DOHH2 (cell line): ENCODE measurements around the gene LPAR1.

Experiments
- H3F3A ChIP-seq: fragments of 200-600 bp; sonication (generic), shearing (Covaris generic); 2 replicates; pipeline ENCODE4 v1.6.0; 2016; ENCODE audit warnings: antibody characterized with exemption, mild to moderate bottlenecking; ENCODE audit not compliant: control insufficient read depth, insufficient read depth
- H3K27ac ChIP-seq: fragments of 200-600 bp; sonication (generic); 2 replicates; pipeline ENCODE4 v1.5.1; 2014; ENCODE audit warnings: low read depth, mild to moderate bottlenecking, low read length, moderate library complexity
- H3K27me3 ChIP-seq: fragments of 200-600 bp; sonication (generic); 2 replicates; pipeline ENCODE4 v1.6.1; 2014; ENCODE audit warnings: mild to moderate bottlenecking, low read length, mixed read lengths; ENCODE audit not compliant: control insufficient read depth
- H3K36me3 ChIP-seq: fragments of 200-600 bp; sonication (generic); 2 replicates; pipeline ENCODE4 v1.6.1; 2014; ENCODE audit warnings: mild to moderate bottlenecking, low read length, moderate library complexity, mixed read lengths; ENCODE audit not compliant: control insufficient read depth
- H3K4me1 ChIP-seq: fragments of 200-600 bp; sonication (generic); 2 replicates; pipeline ENCODE4 v1.6.1; 2014; ENCODE audit warnings: mild to moderate bottlenecking, low read length, mixed read lengths; ENCODE audit not compliant: control insufficient read depth
- H3K4me2 ChIP-seq: fragments of 200-600 bp; sonication (generic); 2 replicates; pipeline ENCODE4 v1.6.0; 2014; ENCODE audit warnings: mild to moderate bottlenecking, low read length, moderate library complexity
- H3K4me3 ChIP-seq: fragments of 200-600 bp; sonication (generic); 2 replicates; pipeline ENCODE4 v1.5.1; 2014; ENCODE audit warnings: mild to moderate bottlenecking, low read length, mixed read lengths
- H3K79me2 ChIP-seq: fragments of 200-600 bp; sonication (generic); 2 replicates; pipeline ENCODE4 v1.6.1; 2014; ENCODE audit warnings: mild to moderate bottlenecking, low read length, mixed read lengths; ENCODE audit not compliant: control insufficient read depth
- H3K9me2 ChIP-seq: fragments of 200-600 bp; sonication (generic); replicated peaks from 2 replicates; pipeline ENCODE4 v1.6.1; 2014; ENCODE audit warnings: mild to moderate bottlenecking, low read length, mixed read lengths; ENCODE audit not compliant: control insufficient read depth
- H3K9me3 ChIP-seq: fragments of 200-600 bp; sonication (generic); 2 replicates; pipeline ENCODE4 v1.6.1; 2014; ENCODE audit warnings: antibody characterized with exemption, low read length, mixed read lengths; ENCODE audit not compliant: control insufficient read depth, insufficient read depth
- H4K20me1 ChIP-seq: fragments of 200-600 bp; sonication (generic); 2 replicates; pipeline ENCODE4 v1.6.0; 2014; ENCODE audit warnings: low read depth, mild to moderate bottlenecking, antibody characterized with exemption, low read length, moderate library complexity; ENCODE audit not compliant: control insufficient read depth, insufficient read depth
- EZH2phosphoT487 ChIP-seq: fragments of 200-600 bp; sonication (generic); IDR thresholded peaks from 2 replicates; pipeline ENCODE4 v1.6.1; 2017; ENCODE audit warnings: borderline replicate concordance, mild to moderate bottlenecking, antibody characterized with exemption, low read length, moderate library complexity, mixed read lengths
- TF ChIP-seq, protein P1 (sequence below): fragments of 200-600 bp; sonication (generic); IDR thresholded peaks from one replicate; pipeline ENCODE4 v1.5.1; 2014; ENCODE audit warnings: antibody characterized with exemption, mild to moderate bottlenecking, low read depth, low read length; ENCODE audit not compliant: poor library complexity, severe bottlenecking

The LPAR1 gene

DNA sequence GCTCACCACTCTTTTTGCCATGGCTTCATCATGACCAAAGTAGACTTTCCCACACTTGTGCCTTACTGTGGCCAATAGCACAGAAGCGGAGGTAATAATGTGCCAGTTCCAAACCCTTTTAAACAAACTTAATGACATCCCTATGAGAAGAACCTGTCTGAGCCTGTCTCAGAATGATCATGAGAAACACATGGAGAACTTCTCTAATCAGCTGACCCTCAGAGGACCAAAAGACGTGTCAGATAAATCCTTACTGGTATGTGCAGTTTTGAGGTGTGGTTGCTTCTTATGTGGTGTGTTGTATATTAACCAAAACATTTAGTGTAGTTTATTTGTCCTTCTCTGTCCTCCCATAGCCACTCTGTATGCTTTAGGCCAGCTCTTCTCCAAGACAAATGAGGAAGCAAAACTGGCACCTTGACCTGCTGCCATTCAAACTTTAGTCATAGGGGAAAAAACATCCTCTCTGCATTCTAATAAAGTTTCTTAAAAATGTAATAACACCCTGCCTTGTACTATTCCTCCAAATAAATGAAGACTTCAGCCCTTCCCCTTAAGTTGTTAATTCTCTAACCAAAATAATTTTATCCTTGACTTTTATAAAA, 200.8 kb downstream of the LPAR1 start:
- Histone ChIP-seq H3K4me1 (no peaks in the 10 kb centered on the region), H3K9me2 (no peaks in the 10 kb centered on the region), H3K4me2 (no peak overlapping the region), H4K20me1 (no peaks in the 10 kb centered on the region), H3K36me3 (no peaks in the 10 kb centered on the region), H3K9me3 (no peaks in the 10 kb centered on the region), H3K79me2 (no peaks in the 10 kb centered on the region), H3K27ac (no peak overlapping the region), H3K27me3 (no peaks in the 10 kb centered on the region), H3K4me3 (no peak overlapping the region), H3F3A (no peaks in the 10 kb centered on the region)
- TF ChIP-seq EZH2phosphoT487, result no peak
- TF ChIP-seq, protein P1, sequence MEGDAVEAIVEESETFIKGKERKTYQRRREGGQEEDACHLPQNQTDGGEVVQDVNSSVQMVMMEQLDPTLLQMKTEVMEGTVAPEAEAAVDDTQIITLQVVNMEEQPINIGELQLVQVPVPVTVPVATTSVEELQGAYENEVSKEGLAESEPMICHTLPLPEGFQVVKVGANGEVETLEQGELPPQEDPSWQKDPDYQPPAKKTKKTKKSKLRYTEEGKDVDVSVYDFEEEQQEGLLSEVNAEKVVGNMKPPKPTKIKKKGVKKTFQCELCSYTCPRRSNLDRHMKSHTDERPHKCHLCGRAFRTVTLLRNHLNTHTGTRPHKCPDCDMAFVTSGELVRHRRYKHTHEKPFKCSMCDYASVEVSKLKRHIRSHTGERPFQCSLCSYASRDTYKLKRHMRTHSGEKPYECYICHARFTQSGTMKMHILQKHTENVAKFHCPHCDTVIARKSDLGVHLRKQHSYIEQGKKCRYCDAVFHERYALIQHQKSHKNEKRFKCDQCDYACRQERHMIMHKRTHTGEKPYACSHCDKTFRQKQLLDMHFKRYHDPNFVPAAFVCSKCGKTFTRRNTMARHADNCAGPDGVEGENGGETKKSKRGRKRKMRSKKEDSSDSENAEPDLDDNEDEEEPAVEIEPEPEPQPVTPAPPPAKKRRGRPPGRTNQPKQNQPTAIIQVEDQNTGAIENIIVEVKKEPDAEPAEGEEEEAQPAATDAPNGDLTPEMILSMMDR, result no peak

DNA sequence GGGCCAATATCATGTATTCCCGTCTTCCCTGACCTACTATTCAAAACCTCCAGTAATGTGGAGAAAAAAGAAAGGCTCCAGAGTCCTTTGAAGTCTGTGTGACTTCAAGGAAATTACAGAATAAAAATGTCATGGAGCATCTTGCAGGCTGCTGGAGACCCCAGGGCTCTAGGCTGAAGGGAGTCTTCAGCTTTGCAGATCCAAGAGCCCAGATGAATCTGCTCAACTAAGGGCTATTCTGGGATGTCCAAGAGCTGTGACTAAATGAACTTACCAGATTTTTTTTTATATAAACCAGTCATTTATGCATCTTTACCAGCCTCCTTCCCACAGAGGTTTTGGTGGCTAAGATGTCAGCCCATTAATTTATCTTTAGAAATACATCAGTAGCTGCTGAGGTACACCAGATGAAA, 202.4 kb downstream of the LPAR1 start:
- H3K27ac ChIP-seq, result no peak overlapping the region
- H3F3A ChIP-seq, result no peaks in the 10 kb centered on the region
- H3K36me3 ChIP-seq, result no peaks in the 10 kb centered on the region
- H3K4me3 ChIP-seq, result no peak overlapping the region
- no peaks in the 10 kb centered on the region for H3K79me2 ChIP-seq
- TF ChIP-seq, protein P1, result no peak
- no peak for TF ChIP-seq EZH2phosphoT487
- H3K4me1 ChIP-seq, result no peaks in the 10 kb centered on the region
- no peaks in the 10 kb centered on the region for H3K9me2 ChIP-seq
- no peak overlapping the region for H3K4me2 ChIP-seq
- H3K27me3 ChIP-seq, result no peaks in the 10 kb centered on the region
- H3K9me3 ChIP-seq, result no peaks in the 10 kb centered on the region
- H4K20me1 ChIP-seq, result no peaks in the 10 kb centered on the region

DNA sequence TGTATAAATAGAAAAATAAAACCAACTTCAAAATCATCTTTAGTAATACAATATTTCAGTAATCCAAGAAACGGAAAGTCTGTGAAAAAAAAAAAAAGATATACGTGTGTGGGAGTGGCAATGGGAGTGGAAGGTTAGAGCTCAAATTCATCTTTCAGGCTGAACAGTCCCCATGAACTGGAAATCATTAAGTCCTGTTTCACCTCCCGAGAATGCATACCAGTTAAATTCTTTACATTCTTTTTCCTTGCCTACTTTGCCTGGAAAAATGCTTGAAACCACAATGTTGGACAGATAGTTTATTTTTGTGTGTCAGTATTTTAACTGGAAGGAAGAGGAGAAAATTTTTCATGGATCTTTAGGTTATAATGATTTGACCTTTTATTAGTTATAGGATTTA, 202.9 kb downstream of the LPAR1 start:
- TF ChIP-seq, protein P1, result no peak
- no peak for TF ChIP-seq EZH2phosphoT487
- Histone ChIP-seq H3K27me3 (no peaks in the 10 kb centered on the region), H3K79me2 (no peaks in the 10 kb centered on the region), H3K4me1 (no peaks in the 10 kb centered on the region), H3K4me2 (no peak overlapping the region), H3K36me3 (no peaks in the 10 kb centered on the region), H3K4me3 (no peak overlapping the region), H3K27ac (no peak overlapping the region), H3K9me2 (no peaks in the 10 kb centered on the region), H4K20me1 (no peaks in the 10 kb centered on the region), H3F3A (no peaks in the 10 kb centered on the region), H3K9me3 (no peaks in the 10 kb centered on the region)
